ENCODE measurements around the gene GPR137.

GPR137 gene

DNA sequence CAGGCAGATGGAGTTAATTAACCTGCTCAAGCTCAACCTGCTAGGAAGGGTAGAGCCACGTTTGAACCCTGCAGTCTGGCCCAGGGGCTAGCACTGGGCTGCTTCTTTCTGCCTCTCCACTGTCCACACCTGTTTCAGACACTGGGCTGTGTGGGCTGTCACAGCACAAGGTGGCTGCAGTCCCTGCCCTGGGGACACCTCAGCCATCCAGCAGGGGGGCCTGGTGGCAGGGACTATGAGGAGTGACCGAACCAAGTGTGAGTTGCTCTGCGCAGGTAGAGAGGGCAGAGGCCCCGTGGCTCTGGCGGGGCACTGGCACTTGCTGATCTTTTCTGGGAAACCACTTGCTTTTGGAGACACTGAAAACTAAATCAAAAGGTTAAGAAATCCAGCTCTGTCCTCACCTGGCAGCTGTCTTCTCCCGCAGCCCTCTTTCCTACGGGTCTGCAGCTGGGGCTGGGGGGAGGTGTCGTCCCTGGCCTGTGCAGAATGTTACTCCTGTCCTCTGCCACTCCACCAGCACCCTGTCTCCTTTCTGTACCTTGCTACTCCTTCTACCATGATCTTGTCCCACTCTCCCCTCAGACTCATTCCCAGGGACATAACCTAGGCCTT, 7.0 kb upstream of the GPR137 start:
- no peak for DNase-seq (ENCODE audit: low spot score)
- in situ Hi-C loops (cut with MboI; ENCODE audit: low sequenced_read_pairs, unreplicated experiment), result loop anchor here (25.0 kb wide), 1 partner anchor 291 kb away; the partner anchor contains the start of gene OTUB1
- TF ChIP-seq, protein P1, sequence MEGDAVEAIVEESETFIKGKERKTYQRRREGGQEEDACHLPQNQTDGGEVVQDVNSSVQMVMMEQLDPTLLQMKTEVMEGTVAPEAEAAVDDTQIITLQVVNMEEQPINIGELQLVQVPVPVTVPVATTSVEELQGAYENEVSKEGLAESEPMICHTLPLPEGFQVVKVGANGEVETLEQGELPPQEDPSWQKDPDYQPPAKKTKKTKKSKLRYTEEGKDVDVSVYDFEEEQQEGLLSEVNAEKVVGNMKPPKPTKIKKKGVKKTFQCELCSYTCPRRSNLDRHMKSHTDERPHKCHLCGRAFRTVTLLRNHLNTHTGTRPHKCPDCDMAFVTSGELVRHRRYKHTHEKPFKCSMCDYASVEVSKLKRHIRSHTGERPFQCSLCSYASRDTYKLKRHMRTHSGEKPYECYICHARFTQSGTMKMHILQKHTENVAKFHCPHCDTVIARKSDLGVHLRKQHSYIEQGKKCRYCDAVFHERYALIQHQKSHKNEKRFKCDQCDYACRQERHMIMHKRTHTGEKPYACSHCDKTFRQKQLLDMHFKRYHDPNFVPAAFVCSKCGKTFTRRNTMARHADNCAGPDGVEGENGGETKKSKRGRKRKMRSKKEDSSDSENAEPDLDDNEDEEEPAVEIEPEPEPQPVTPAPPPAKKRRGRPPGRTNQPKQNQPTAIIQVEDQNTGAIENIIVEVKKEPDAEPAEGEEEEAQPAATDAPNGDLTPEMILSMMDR (IDR thresholded peaks at IDR 0.05; ENCODE audit: borderline replicate concordance, control extremely low read depth, extremely low read depth, insufficient read depth, missing control alignments), result no peak

DNA sequence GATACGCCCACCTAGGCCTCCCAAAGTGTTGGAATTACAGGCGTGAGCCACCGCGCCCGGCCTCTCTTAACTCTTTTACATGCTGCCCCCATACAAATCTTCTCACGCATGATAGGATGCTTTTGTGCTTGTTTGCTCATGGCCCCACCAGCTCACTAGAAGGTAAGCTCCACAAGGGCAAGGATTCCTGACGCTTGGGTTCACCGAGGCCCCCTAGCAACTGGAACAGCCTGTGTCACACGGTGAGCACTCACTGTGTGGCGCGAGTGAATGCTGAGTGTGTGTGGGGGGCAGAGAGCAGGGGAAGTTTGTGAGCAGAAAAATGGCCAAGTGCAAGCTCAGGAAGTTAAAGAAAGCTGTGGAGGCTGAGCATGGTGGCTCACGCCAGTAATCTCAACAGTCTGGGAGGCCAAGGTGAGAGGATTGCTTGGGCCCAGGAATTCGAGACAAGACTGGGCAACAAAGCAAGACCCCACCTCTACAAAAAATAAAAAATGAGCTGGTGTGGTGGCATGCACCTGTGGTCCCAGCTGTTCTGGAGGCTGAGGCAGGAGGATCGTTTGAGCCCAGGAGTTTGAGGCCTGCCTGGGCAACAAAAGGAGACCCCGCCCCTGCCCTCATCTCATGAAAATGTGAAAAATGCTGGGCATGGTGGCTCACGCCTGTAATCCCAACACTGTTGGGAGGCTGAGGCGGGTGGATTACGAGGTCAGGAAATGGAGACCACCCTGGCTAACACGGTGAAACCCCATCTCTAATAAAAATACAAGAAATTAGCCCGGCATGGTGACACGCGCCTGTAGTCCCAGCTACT, 3.5 kb upstream of the GPR137 start:
- in situ Hi-C loops (cut with MboI; ENCODE audit: low sequenced_read_pairs, unreplicated experiment), result loop anchor here (25.0 kb wide), 1 partner anchor 295 kb away; the partner anchor contains the start of gene OTUB1
- DNase-seq (ENCODE audit: low spot score), result no peak
- TF ChIP-seq, protein P1 (IDR thresholded peaks at IDR 0.05; ENCODE audit: borderline replicate concordance, control extremely low read depth, extremely low read depth, insufficient read depth, missing control alignments), result no peak

DNA sequence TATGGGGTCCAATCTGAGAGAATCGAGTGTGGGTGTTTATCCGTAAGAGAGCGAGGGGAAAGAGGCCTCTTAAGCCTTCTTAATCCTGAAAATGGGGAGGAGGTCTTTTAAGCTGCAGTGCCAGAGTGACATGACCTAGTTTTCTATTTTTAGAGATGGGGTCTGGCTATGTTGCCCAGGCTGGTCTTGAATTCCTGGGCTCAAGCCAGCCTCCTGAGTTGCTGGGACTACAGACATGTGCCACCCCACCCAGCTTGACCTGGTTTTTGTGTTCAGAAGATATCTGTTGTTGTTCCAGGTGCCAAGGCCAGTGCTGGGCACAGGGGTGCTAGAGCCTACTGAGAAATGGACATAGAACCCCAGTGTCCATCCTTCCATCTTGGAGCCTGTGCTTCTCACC, 2.6 kb upstream of the GPR137 start:
- in situ Hi-C loops (cut with MboI; ENCODE audit: low sequenced_read_pairs, unreplicated experiment), result loop anchor here (25.0 kb wide), 1 partner anchor 296 kb away; the partner anchor contains the start of gene OTUB1
- TF ChIP-seq, protein P1 (IDR thresholded peaks at IDR 0.05; ENCODE audit: borderline replicate concordance, control extremely low read depth, extremely low read depth, insufficient read depth, missing control alignments), result no peak
- DNase-seq (ENCODE audit: low spot score), result no peak

DNA sequence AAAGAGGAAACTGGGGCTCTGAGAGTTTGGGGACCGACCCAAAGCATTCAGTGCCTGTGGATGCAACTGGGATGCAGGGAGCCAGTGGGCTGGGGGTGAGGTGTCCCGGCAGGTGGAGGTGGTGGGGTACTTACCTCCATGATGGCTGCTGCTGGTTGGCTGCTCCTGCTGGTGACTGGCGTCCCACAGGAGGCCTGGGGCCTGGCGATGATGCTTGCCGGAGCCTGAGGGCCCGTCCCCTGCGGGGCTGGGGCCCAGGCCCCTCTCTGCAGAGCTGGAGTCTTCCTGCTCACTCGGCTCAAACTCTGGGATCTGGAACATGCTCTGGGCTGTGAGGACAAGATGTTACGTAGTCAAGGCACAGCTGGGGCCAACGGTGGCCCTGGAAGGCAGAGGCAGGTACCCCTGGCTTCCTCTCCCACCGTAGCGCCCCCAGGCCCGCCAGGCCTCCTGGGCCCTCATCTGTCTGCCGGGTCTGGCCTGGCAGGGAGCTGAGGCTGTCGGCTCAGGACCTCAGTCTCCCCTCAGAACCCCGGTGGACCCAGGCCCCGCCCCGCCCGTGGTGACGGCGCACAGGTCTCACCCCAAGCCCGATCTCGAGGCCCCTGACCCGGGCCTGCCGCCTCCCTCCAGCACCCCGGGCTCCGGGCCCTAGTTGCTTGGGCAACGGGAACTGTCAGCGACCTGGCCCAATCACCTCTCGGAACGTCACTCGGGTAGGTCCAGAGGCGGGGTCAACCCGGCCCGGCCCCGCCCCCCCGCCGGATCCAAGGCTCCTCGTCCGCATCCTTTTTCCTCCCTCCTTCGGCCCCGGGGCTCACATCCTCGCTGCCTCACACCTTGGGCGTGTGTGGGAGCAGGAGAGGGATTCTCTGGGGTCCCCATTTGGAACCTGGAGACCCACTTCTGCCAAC, 1.3 kb upstream of the GPR137 start, which contains the start of gene BAD:
Gene BAD, minus strand, starts transcription at position 618 of the 914 bp plus-strand sequence. Its CDS starts 297 bp downstream, at position 321.
- in situ Hi-C loops (cut with MboI; ENCODE audit: low sequenced_read_pairs, unreplicated experiment), result loop anchor here (25.0 kb wide), 1 partner anchor 297 kb away; the partner anchor contains the start of gene OTUB1
- DNase-seq (ENCODE audit: low spot score), result peak; percentile 99
- TF ChIP-seq, protein P1 (IDR thresholded peaks at IDR 0.05; ENCODE audit: borderline replicate concordance, control extremely low read depth, extremely low read depth, insufficient read depth, missing control alignments), result no peak

DNA sequence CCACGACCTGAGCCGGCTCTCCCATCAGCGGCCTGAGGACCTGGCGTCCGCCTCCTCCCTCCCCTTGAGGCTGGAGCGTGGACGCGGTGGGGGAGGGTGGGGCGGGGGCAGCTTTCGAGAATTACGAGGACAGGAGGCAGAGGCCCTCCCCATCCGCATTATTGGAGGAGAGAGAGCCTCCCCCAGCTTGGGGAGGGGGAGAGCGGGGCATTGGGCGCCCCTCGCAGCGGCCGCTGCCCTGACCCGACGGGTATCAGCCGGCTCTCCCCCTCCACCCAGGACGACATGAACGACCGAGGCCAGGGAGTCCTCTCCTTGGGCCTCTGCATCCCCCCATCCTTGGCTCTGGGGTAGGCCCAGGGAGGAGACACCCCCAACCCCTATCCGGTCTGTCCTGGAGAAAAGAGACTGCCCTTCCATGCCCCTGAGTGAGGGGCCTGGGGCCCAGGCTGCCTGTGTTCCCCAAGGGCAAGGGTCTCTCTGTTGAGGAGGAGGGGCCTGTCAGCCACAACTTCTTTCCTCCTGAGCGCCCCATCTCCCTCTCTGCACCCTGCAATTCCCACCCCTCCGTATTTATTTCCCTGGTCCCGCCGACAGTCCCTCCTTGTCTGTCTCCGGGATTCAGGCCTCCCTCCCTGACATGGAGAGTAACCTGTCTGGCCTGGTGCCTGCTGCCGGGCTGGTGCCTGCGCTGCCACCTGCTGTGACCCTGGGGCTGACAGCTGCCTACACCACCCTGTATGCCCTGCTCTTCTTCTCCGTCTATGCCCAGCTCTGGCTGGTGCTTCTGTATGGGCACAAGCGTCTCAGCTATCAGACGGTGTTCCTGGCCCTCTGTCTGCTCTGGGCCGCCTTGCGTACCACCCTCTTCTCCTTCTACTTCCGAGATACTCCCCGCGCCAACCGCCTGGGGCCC, 495 bp downstream of the GPR137 start:
- no peak for DNase-seq (ENCODE audit: low spot score)
- in situ Hi-C loops (cut with MboI; ENCODE audit: low sequenced_read_pairs, unreplicated experiment), result loop anchor here (25.0 kb wide), 1 partner anchor 299 kb away; the partner anchor contains the start of gene OTUB1
- TF ChIP-seq, protein P1 (IDR thresholded peaks at IDR 0.05; ENCODE audit: borderline replicate concordance, control extremely low read depth, extremely low read depth, insufficient read depth, missing control alignments), result no peak
